RWPE2 (cell line): Measurements from ENCODE around the gene TTC28.

ENCODE experiments used
- ATAC-seq: fragments of 200-7000 bp; cut with Tn5 transposase; 3 replicates; pipeline ENCODE4 v1.9.1; 2021; ENCODE audit warnings: low read depth
- DNase-seq: peaks from one replicate; pipeline ENCODE4 v3.0.0-alpha.2; 2020; ENCODE audit warnings: low spot score
- H3K27ac ChIP-seq: fragments of 450-650 bp; 2 replicates; pipeline ENCODE4 v1.5.1; 2017; ENCODE audit warnings: mild to moderate bottlenecking; ENCODE audit not compliant: poor library complexity, severe bottlenecking
- H3K27me3 ChIP-seq: fragments of 250-450 bp; sonication (Bioruptor Pico); 2 replicates; pipeline ENCODE4 v1.5.1; 2021; ENCODE audit warnings: mild to moderate bottlenecking, moderate library complexity; ENCODE audit not compliant: insufficient read depth, poor library complexity, severe bottlenecking
- H3K36me3 ChIP-seq: fragments of 250-450 bp; sonication (Bioruptor Pico); 2 replicates; pipeline ENCODE4 v1.5.1; 2020; ENCODE audit warnings: low read depth, mild to moderate bottlenecking, moderate library complexity
- H3K4me1 ChIP-seq: fragments of 250-450 bp; sonication (Bioruptor Pico); 2 replicates; pipeline ENCODE4 v1.5.1; 2021; ENCODE audit warnings: mild to moderate bottlenecking, moderate library complexity; ENCODE audit not compliant: insufficient read depth, poor library complexity, severe bottlenecking
- H3K4me3 ChIP-seq: fragments of 250-450 bp; sonication (Bioruptor Pico); 2 replicates; pipeline ENCODE4 v1.5.1; 2021; ENCODE audit warnings: mild to moderate bottlenecking, moderate library complexity; ENCODE audit not compliant: severe bottlenecking
- H3K9me3 ChIP-seq: fragments of 250-450 bp; sonication (Bioruptor Pico); 2 replicates; pipeline ENCODE4 v1.5.1; 2021; ENCODE audit warnings: mild to moderate bottlenecking, moderate library complexity; ENCODE audit not compliant: severe bottlenecking
- CTCF ChIP-seq: fragments of 450-650 bp; IDR thresholded peaks from one replicate; pipeline ENCODE4 v1.5.1; 2017; ENCODE audit warnings: mild to moderate bottlenecking, moderate library complexity; ENCODE audit not compliant: poor library complexity, severe bottlenecking

TTC28 gene

GRCh38 chr22:28379951-28380350, 299.7 kb downstream of the TTC28 start:
- no peak for DNase-seq
- no peaks in the 10 kb centered on the region for H3K27me3 ChIP-seq
- H3K27ac ChIP-seq, result no peak overlapping the region
- no peak overlapping the region for H3K4me3 ChIP-seq
- ATAC-seq, result no peak
- no peaks in the 10 kb centered on the region for H3K4me1 ChIP-seq
- no peaks in the 10 kb centered on the region for H3K36me3 ChIP-seq
- no peak for TF ChIP-seq CTCF
- H3K9me3 ChIP-seq, result no peaks in the 10 kb centered on the region

GRCh38 chr22:28379075-28379779, 300.4 kb downstream of the TTC28 start:
- H3K4me3 ChIP-seq, result no peak overlapping the region
- H3K27me3 ChIP-seq, result no peaks in the 10 kb centered on the region
- H3K4me1 ChIP-seq, result no peaks in the 10 kb centered on the region
- TF ChIP-seq CTCF, result no peak
- ATAC-seq (no peak), DNase-seq (no peak)
- H3K27ac ChIP-seq, result no peak overlapping the region
- H3K9me3 ChIP-seq, result no peaks in the 10 kb centered on the region
- H3K36me3 ChIP-seq, result no peaks in the 10 kb centered on the region

- Histone ChIP-seq H3K27me3 (no peaks in the 10 kb centered on the region), H3K9me3 (no peaks in the 10 kb centered on the region), H3K4me1 (no peaks in the 10 kb centered on the region), H3K36me3 (no peaks in the 10 kb centered on the region), H3K4me3 (no peak overlapping the region), H3K27ac (no peak overlapping the region)
- DNase-seq, result no peak
- ATAC-seq, result no peak
- no peak for TF ChIP-seq CTCF
These were observed 303.7 kb downstream of the TTC28 start for GRCh38 chr22:28375761-28376534.

- no peaks in the 10 kb centered on the region for H3K4me1 ChIP-seq
- no peaks in the 10 kb centered on the region for H3K27me3 ChIP-seq
- H3K36me3 ChIP-seq, result no peaks in the 10 kb centered on the region
- H3K9me3 ChIP-seq, result no peaks in the 10 kb centered on the region
- no peak for TF ChIP-seq CTCF
- H3K4me3 ChIP-seq, result no peak overlapping the region
- no peak for ATAC-seq
- no peak for DNase-seq
- no peak overlapping the region for H3K27ac ChIP-seq
These were observed 305.8 kb downstream of the TTC28 start for GRCh38 chr22:28373831-28374230.

- DNase-seq, result no peak
- Histone ChIP-seq H3K36me3 (no peaks in the 10 kb centered on the region), H3K27ac (no peak overlapping the region), H3K4me1 (no peaks in the 10 kb centered on the region), H3K9me3 (no peaks in the 10 kb centered on the region), H3K27me3 (no peaks in the 10 kb centered on the region), H3K4me3 (no peak overlapping the region)
- TF ChIP-seq CTCF, result no peak
- no peak for ATAC-seq
These were observed 309.8 kb downstream of the TTC28 start for GRCh38 chr22:28369854-28370253.
